HG03439 (cell line): ENCODE measurements around the gene SIRT7.

Experiments
- ATAC-seq: cut with Tn5 transposase; IDR thresholded peaks from one replicate; pipeline ENCODE4 v1.9.1; 2021; ENCODE audit warnings: mild to moderate bottlenecking, moderate library complexity; ENCODE audit not compliant: unreplicated experiment

Gene SIRT7

GRCh38 chr17:81907219-81908145 is 10.5 kb downstream of the SIRT7 start:
- no peak for ATAC-seq

DNA sequence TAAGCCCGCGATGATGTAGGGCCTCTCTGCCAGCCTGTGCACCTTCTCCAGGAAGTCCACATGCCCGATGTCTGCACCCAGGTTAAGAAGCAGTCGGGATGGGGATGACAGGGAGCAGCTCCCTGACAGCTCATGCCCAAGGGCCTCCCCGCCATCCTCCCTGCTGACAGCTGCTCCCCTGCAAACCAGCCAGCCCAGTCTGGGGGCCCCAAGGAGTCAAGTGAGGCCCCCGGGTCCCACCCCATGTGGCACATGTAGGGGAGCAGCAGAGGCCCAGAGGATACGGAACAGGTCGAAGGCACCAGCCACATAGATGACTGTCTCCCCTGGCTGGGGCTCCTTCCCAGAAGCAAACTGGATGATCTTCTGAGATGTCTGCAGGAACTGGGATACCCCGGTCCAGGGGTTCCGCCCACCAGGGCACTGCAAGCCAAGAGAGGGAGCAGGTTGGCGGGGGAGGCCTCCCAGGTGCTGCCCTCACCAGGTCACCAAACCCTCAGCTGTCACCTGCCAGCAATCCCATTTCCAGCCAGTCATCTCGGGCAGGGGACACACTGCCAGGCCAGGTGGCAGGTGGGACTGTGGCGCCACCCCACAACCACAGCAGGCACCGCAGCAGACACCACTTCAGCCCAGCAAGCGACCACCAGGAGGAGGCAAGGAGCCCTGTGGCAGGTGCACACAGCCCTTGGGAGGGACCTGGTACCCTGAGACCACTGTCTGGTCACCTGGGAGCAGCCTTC is 11.3 kb downstream of the SIRT7 start:
- ATAC-seq, result no peak

DNA sequence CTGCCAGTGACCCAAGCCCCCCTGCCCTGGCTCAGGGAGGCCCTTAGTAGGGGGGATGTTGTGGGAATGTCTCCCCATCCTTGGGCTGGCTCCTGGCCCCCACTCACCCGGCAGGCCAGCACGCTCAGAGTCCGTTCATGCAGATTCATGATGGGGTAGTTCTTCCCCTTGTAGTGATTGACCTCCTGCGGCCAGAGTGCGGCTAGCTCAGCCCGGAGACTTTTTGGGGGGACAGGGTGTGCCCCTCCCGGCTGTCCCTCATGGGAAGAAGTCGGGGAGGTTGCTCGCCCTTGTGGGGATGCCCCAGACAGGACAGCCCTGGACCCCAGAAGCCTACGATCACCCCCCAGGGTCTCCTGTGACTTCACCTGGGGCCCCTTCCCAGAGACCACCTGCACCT is 12.0 kb downstream of the SIRT7 start:
- ATAC-seq, result no peak

DNA sequence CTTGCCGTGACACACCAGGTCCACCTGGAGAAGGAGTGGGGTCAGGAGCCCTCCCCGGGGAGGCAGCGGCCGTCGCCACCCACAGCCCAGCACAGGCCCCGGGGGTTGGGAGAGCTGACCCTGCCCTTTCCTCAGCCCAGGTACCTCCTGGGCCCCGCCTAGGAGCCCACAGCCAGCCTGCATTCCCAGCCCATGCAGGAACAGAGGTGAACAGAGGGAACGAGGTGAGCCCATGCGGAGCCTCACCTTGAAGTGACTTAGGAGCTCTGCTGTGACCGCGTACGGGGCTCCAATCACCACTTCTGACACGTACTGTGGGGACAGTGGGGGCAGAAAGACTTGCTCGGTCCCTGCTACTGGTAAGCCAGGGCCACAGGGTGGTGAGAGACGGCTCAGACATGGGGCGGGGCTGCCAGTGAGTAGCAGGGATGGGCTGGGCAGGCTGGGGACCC is 12.5 kb downstream of the SIRT7 start:
- ATAC-seq, result no peak

DNA sequence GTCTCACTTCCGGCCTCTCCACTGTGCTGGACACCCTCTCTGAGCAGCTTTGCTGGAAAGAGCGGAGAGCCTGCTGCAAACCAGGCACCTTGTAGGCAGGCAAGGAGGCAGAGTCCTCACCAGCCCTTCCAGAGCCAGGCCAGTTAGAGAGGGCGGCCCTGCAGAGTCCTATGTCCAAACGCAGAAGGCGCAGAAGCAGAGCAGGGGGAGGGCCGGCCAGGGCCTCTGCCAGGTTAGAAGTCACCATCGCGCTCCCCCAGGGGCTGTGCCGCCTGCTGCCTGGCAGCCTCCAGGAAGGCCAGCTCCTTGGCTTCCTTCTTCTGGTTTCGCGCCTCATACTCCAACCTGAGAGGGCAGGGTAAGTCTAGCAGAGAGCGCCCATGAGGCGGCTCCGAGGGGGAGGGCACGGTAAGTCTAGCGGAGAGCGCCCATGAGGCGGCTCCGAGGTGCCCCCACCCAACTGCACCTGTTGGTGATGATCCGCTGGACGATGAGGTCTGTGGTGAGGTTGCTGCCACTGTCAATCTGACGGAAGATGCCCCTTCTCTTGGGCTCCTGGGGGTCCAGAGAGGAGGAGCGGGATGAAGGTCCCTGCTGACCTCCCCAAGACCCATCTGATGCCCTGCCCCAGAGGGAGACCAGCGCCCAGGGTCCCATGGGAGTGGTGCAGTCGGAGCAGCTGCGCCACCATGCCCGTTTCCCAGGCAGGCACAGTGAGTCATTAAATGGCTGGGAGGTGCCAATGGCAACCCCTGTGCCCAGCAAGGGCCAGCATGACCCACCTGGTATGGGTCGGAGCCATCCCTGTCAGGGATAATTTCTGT is 13.2 kb downstream of the SIRT7 start:
- ATAC-seq, result no peak

DNA sequence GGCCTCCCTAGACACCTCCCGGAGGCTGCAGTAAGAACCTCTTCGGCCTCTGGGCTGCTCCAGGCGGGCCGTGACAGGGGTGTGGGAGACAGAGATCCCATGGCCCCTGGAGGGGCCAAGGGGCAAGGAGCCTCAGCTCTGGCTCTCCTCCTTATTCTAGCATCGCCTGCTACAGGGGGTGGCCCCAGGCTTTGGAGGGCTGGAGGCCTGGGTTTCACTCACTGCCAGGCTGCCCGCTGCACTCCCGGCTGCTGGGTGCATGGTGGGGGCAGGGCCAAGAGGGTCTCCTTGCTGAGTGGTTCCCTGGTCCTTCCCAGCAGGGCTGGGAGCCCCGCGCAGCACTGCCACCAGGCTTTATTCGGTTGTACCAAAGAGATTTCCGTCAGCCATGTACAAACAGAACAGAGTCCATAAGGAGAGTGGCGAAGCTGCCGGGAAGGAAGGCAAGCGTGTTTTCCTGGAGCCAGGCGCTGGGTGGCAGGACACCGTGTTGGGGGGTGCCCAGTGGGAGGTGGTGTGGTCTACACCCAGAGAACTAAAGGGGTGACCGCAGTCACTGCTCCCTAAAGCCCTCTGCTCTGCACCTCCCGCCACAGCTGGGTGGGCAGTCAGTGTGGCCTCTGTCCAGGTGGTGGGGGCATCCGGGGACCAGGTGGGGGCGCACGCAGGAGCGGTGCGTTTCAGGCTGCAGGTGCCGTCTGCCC is 13.9 kb downstream of the SIRT7 start:
- no peak for ATAC-seq

- ATAC-seq, result no peak
Measured at GRCh38 chr17:81903415-81903831, 14.6 kb downstream of the SIRT7 start.

DNA sequence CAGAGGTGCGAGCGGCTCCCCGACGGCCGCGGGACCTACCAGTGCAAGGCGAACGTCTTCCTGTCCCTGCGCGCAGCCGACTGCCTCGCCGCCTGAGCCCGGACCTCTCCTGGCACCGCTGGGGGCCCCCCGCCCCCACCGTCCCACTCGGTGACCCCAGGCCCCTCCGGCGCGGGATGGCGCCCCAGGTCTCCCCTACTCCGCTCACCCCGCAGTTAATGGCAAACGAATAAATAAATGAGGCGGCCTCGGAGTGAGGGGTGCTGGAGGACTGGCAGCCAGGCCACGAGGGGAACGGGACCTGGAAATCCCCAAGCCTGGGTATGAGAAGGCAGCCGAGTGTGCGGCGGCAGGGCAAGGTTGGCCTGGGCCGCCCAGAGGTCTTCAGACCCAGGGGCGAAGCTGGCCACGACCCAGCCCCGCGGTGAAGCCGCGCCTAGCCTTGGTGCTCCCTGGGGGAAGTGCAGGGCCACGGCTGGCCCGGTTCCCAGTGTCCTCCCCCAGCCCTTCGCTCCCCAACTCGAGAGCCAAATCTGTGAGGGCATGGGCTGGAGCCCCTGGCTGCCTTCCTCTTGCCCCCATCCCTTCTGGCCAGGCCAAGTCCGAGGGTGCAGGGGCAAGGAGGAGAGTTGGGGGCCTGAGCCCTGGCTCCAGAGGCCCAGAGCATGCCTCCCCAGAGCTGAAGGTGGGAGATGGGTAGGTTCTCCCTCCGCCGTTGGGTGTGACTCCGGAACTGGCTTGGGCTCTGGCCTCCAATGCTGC is 15.1 kb downstream of the SIRT7 start:
- no peak for ATAC-seq

GRCh38 chr17:81902023-81902652 is 15.8 kb downstream of the SIRT7 start, which contains the start of gene NPB:
NPB (plus strand) TSS chr17:81902238; CDS start chr17:81902278, 40 bp downstream.
- ATAC-seq, result no peak

GRCh38 chr17:81901167-81902022 is 16.6 kb downstream of the SIRT7 start:
- ATAC-seq, result no peak

DNA sequence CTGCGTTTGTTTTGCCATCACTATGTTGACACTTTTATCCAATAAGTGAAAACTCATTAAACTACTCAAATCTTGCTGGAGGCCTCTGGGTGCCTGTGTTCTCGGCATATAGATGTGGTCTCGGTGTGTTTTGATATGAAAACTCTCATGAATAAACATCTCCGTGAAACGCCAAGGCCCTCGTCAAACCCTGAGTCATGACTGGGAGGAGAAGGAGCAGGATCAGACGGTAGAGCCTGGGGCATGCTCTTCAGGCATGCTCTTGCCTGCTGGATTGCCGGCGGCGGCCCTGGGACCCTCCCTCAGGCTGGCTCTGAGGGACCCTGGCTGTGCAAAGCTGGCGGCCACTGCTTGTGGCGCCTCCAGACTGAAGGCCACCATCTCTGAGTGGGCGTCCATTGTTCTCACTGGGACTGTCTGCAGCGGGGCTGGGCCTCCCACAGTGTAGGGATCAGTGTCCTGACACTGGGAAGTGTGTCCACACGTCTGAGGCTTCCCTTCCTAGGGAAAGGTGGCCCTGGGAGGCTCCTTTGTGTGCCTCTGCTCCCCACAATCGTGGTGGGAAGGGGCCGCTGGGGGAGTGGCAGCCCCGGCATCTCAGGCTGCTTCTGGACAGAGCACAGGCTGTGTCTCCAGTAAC is 17.7 kb downstream of the SIRT7 start:
- no peak for ATAC-seq

DNA sequence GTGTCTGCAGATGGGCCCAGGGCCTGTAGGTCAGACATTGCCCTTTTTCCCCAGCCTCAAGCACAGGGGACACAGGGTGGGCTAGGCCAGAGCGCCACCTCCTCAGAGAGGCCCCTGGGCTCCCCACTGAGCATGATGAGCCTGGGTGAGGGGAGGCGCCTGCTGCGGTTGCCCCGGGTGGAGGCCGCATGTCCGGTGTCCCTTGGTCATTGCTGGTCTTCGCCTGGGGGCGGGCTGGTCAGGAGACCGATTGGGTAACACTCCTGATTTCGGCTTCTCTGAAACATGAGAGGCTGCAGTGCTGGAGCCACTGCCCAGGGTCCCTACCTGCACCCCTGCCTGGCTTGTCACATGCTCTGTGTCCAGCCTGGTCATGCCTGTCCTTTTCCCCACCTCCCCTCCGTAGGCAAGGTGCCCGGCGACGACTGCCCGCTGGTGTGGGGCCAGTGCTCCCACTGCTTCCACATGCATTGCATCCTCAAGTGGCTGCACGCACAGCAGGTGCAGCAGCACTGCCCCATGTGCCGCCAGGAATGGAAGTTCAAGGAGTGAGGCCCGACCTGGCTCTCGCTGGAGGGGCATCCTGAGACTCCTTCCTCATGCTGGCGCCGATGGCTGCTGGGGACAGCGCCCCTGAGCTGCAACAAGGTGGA is 18.3 kb downstream of the SIRT7 start:
- no peak for ATAC-seq

GRCh38 chr17:81898885-81899284 is 19.1 kb downstream of the SIRT7 start:
- no peak for ATAC-seq

- no peak for ATAC-seq
Measured at GRCh38 chr17:81898029-81898866, 19.7 kb downstream of the SIRT7 start.

DNA sequence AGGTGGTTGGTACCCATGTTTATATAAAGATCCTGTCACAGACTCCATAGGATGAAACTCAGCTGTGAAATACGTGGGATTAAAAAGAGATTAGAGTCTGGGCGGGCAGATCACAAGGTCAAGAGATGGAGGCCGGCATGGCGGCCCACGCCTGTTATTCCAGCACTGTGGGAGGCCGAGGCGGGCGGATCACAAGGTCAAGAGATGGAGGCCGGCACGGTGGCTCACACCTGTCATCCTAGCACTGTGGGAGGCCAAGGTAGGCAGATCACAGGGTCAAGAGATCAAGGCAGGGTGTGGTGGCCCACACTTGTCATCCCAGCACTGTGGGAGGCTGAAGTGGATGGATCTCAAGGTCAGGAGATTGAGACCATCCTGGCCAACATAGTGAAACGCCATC is 22.6 kb downstream of the SIRT7 start:
- no peak for ATAC-seq

GRCh38 chr17:81891303-81891552 is 26.7 kb downstream of the SIRT7 start:
- peak; percentile 19 for ATAC-seq
